GM12874 (cell line): ENCODE results near the gene ZFYVE26.

ENCODE experiments used
- CTCF ChIP-seq: IDR thresholded peaks from 2 replicates; pipeline ENCODE4 v1.5.1; 2011; ENCODE audit warnings: low read depth, mild to moderate bottlenecking, control low read depth, low read length, moderate library complexity; ENCODE audit not compliant: insufficient read depth

The ZFYVE26 gene

GRCh38 chr14:67728258-67728657 is 88.1 kb downstream of the ZFYVE26 start:
- no peak for TF ChIP-seq CTCF

- no peak for TF ChIP-seq CTCF
These were observed 89.0 kb downstream of the ZFYVE26 start for GRCh38 chr14:67727361-67727760.

GRCh38 chr14:67725171-67725570 is 91.2 kb downstream of the ZFYVE26 start:
- no peak for TF ChIP-seq CTCF

GRCh38 chr14:67722293-67722692 is 94.1 kb downstream of the ZFYVE26 start:
- no peak for TF ChIP-seq CTCF

- no peak for TF ChIP-seq CTCF
These were observed 94.5 kb downstream of the ZFYVE26 start for GRCh38 chr14:67721875-67722274.

- no peak for TF ChIP-seq CTCF
These were observed 96.5 kb downstream of the ZFYVE26 start for GRCh38 chr14:67719866-67720265.

- no peak for TF ChIP-seq CTCF
These were observed 98.1 kb downstream of the ZFYVE26 start for GRCh38 chr14:67718265-67718664.

- TF ChIP-seq CTCF = no peak
These were observed 99.3 kb downstream of the ZFYVE26 start for GRCh38 chr14:67717048-67717447.
